ENCODE data around the gene SEC14L5.

DNA sequence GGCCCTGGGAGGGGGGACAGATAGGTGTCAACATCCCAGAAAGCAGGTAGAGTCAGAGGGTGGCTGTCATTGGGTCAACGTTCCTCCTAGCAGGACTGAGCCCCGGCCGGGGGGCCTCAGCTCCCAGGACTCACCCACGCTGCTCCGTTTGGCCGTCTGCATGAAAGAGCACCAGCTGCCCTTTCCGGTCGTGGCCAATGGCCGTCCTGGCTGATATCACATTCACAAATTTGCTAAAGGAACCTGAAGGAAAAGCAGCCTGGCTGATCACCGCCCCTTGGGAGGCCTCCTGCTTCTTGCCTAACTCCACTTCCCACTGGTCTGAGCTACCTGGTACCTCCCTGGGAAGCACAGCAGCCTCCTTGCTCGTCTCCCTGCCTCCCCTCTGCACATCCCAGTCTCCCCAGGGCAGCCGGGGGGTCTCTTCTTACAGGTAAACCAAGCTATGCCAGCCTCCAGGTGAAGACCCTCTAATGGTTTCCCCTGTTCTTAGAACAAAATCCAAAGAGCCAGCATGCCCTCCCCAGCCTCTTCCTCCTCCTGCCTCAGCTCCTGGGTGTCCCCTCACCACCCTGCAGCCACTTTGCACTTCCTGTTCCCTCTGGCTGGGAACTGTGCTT, 72.2 kb downstream of the SEC14L5 start:
- TF ChIP-seq, protein P1, sequence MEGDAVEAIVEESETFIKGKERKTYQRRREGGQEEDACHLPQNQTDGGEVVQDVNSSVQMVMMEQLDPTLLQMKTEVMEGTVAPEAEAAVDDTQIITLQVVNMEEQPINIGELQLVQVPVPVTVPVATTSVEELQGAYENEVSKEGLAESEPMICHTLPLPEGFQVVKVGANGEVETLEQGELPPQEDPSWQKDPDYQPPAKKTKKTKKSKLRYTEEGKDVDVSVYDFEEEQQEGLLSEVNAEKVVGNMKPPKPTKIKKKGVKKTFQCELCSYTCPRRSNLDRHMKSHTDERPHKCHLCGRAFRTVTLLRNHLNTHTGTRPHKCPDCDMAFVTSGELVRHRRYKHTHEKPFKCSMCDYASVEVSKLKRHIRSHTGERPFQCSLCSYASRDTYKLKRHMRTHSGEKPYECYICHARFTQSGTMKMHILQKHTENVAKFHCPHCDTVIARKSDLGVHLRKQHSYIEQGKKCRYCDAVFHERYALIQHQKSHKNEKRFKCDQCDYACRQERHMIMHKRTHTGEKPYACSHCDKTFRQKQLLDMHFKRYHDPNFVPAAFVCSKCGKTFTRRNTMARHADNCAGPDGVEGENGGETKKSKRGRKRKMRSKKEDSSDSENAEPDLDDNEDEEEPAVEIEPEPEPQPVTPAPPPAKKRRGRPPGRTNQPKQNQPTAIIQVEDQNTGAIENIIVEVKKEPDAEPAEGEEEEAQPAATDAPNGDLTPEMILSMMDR (IDR thresholded peaks at IDR 0.05; ENCODE audit: poor library complexity, severe bottlenecking) = no peak
- no peak for TF ChIP-seq EZH2 (IDR thresholded peaks at IDR 0.05; ENCODE audit: borderline replicate concordance, insufficient read depth, low read length, poor library complexity, severe bottlenecking)
- no peak for TF ChIP-seq TAF1 (IDR thresholded peaks at IDR 0.05; ENCODE audit: low read depth)
- TF ChIP-seq POLR2AphosphoS5 (IDR thresholded peaks at IDR 0.05) = no peak
- no peak for TF ChIP-seq EP300 (conservative IDR thresholded peaks at IDR 0.05; ENCODE audit: poor library complexity, severe bottlenecking)
- TF ChIP-seq SMC3 (conservative IDR thresholded peaks at IDR 0.05; ENCODE audit: poor library complexity) = no peak
- TF ChIP-seq, protein P2, sequence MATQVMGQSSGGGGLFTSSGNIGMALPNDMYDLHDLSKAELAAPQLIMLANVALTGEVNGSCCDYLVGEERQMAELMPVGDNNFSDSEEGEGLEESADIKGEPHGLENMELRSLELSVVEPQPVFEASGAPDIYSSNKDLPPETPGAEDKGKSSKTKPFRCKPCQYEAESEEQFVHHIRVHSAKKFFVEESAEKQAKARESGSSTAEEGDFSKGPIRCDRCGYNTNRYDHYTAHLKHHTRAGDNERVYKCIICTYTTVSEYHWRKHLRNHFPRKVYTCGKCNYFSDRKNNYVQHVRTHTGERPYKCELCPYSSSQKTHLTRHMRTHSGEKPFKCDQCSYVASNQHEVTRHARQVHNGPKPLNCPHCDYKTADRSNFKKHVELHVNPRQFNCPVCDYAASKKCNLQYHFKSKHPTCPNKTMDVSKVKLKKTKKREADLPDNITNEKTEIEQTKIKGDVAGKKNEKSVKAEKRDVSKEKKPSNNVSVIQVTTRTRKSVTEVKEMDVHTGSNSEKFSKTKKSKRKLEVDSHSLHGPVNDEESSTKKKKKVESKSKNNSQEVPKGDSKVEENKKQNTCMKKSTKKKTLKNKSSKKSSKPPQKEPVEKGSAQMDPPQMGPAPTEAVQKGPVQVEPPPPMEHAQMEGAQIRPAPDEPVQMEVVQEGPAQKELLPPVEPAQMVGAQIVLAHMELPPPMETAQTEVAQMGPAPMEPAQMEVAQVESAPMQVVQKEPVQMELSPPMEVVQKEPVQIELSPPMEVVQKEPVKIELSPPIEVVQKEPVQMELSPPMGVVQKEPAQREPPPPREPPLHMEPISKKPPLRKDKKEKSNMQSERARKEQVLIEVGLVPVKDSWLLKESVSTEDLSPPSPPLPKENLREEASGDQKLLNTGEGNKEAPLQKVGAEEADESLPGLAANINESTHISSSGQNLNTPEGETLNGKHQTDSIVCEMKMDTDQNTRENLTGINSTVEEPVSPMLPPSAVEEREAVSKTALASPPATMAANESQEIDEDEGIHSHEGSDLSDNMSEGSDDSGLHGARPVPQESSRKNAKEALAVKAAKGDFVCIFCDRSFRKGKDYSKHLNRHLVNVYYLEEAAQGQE (IDR thresholded peaks at IDR 0.05; ENCODE audit: borderline replicate concordance) = no peak
- no peak for TF ChIP-seq MXI1 (conservative IDR thresholded peaks at IDR 0.05; ENCODE audit: poor library complexity, severe bottlenecking)

All from neural cell (in vitro differentiated cells).